ENCODE results near the gene ABHD16A.

DNA sequence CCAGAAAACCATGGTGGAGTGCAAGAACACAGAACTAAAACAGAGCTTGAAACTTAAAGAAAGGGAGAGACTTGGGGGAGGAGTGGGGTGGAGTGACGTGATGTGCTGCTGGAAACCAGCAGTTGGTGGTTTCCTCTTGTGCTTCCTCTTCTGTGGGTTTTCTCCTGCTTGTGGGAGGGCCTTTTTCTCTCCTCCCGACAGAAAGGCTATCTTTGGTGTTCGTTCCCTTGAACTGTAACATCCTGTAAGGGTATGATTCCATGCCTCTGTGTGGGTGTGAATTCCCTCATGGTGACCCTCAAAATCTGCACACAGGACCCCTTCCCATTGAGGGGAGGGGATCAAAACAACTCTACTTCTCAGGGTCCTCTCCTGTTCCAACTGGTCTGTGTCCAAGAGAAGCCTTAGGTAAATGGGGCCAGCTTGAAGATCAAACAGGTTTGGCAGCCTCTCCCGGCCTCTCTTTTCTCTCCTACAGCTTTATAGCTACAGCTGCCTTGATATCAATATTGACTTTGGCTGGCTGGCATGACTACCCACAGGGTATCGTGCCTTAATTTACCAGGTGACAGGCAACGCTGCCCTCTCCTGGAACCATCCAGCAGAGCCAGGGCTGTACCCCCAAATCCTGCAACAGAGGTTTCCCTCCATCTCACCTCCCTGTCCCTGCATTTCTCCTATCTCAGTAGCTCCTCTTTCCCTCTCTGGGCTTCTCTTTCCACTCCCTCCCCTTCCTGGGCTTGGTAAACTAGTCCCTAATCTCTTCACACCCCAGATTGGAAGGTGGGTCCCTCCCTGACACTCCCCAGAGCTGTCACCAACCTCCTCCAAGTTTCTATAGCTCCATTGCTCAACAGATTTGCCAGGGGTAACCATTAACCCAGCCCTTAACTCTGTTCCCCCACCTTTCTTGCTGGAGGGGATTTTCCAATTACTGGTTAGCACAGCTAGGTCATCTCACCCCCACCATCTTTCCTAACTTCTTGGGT, 35.2 kb upstream of the ABHD16A start:
- no peak for TF ChIP-seq BACH2 (CRISPR knock-in tag; IDR thresholded peaks at IDR 0.05; ENCODE audit: borderline replicate concordance)
- TF ChIP-seq ZNF8 (CRISPR knock-in tag; IDR thresholded peaks at IDR 0.05), result no peak
- TF ChIP-seq SNAI2 (CRISPR knock-in tag; IDR thresholded peaks at IDR 0.05), result no peak
- no peak for TF ChIP-seq ISL1 (CRISPR knock-in tag; IDR thresholded peaks at IDR 0.05)
- TF ChIP-seq TCF4 (CRISPR knock-in tag; IDR thresholded peaks at IDR 0.05; ENCODE audit: borderline replicate concordance), result no peak
- TF ChIP-seq, protein P1, sequence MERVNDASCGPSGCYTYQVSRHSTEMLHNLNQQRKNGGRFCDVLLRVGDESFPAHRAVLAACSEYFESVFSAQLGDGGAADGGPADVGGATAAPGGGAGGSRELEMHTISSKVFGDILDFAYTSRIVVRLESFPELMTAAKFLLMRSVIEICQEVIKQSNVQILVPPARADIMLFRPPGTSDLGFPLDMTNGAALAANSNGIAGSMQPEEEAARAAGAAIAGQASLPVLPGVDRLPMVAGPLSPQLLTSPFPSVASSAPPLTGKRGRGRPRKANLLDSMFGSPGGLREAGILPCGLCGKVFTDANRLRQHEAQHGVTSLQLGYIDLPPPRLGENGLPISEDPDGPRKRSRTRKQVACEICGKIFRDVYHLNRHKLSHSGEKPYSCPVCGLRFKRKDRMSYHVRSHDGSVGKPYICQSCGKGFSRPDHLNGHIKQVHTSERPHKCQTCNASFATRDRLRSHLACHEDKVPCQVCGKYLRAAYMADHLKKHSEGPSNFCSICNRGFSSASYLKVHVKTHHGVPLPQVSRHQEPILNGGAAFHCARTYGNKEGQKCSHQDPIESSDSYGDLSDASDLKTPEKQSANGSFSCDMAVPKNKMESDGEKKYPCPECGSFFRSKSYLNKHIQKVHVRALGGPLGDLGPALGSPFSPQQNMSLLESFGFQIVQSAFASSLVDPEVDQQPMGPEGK (CRISPR knock-in tag; IDR thresholded peaks at IDR 0.05; ENCODE audit: borderline replicate concordance), result no peak
- no peak for TF ChIP-seq ZC3H10 (CRISPR knock-in tag; IDR thresholded peaks at IDR 0.05)
- no peak for TF ChIP-seq ZFP3 (CRISPR knock-in tag; IDR thresholded peaks at IDR 0.05)
